GM21526 (cell line): Measurements from ENCODE around the gene RHOJ.

ENCODE experiments used
- ATAC-seq: cut with Tn5 transposase; IDR thresholded peaks from one replicate; pipeline ENCODE4 v1.9.1; 2021; ENCODE audit warnings: moderate library complexity; ENCODE audit not compliant: unreplicated experiment, low FRiP score

The RHOJ gene

DNA sequence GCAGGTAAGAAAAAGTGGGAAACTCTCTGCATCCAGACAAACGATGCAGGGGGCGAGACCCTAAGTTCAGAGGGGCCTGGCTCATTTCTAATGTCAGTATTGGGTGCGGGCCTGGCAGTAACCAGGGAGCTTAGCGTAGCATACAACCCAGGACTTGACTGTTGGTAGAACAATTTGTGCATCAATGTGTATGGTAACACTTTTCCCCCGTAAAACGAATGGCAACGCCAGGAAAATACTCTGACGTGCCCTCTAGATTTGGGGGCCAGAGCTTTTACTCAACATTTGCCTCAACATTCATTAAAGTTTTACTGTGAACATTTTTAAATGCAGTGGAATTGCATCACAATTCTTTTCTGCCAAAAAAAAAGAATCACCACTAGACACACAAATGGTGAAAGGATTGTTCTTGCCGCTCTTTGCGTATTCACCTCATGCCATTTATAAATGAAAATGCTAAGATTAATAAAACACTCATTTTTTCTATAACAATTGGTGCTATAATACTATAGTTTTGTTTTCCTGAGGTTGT is 867 bp downstream of the RHOJ start:
- no peak for ATAC-seq

DNA sequence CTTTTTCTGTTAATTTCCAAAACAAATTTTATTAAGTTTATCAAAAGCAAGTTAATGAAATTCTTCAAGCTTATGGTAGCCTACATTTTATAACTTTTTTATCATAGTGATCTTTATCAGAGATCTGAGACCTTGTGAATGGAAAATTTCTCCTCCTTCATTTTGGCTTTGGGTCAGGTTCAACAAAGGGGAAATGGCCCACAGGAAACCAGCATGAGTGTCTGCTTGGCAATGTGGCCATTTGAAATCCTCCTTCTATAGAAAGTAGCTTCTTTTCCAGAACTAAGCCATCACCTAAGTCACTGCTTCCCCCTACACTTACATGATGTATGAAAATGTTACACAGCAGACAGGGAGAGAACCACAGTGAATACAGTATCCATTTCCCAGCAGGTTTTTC is 1.6 kb downstream of the RHOJ start:
- no peak for ATAC-seq

GRCh38 chr14:63209160-63209559 is 4.9 kb downstream of the RHOJ start:
- no peak for ATAC-seq

DNA sequence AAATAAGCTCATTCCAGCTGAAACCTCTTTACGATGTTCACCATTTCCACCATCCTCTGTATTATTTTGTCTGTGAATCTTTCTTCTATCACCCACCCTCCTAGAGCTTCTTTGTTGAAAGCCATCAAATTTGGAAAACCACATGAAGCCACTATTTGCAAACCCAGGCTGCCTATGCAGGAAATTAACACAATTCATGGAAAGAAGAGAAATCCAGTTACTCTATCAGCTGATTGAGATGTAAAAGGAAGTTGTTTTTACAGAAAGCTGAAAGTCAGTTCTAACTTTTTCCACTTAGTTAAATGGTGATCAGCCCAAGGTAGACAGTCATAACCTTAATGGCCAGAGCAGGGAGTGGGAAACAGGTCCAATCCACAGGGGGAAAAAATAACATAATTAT is 6.6 kb downstream of the RHOJ start:
- ATAC-seq, result no peak

DNA sequence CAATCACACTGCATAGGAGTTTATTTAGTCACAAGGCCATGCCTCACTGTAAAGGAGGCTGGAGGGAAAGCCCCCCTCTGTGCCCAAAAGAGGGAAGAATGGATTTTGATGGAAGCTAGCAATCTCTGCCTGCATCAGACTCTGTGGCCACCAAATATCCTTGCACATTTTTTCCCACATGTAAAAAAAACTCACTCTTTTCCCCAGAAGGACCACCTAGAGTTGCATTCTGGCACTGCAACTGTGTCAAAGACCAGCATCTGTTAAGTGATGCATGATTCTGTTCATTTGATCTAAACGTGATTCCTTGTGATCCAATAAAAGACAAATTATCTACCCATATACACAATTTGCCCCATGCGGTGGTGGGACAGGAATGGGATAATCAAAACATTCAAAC is 8.0 kb downstream of the RHOJ start:
- no peak for ATAC-seq

DNA sequence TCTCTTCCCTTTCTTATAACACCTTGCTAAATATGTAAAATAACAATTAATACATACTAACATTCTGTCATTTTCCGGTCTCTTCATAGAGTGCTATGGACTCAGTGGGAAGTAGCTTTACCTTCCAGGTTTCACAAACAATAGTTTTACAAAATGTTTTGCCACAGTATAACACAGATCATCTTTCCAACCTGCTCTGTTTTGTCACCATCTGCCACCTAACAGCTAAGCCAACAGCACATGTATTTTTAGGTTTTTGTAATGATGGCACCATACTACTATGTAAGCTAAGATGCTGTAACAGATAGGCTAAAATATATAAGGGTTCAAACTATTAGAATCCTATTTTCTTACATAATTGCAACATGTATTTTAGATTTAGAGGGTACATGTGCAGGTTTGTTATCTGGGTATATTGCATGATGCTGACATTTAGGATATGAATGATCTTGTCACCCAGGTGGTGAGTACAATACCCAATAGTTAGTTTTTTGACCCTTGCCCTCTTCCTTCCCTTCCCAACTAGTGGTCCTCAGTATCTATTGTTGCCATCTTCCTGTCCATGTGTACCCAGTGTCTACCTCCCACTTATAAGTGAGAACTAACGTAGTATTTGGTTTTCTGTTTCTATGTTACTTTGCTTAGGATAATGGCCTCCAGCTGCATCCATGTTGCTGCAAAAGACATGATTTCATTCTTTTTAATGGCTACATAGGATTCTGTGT is 8.7 kb downstream of the RHOJ start:
- no peak for ATAC-seq

GRCh38 chr14:63214417-63215196 is 10.4 kb downstream of the RHOJ start:
- ATAC-seq, result no peak

DNA sequence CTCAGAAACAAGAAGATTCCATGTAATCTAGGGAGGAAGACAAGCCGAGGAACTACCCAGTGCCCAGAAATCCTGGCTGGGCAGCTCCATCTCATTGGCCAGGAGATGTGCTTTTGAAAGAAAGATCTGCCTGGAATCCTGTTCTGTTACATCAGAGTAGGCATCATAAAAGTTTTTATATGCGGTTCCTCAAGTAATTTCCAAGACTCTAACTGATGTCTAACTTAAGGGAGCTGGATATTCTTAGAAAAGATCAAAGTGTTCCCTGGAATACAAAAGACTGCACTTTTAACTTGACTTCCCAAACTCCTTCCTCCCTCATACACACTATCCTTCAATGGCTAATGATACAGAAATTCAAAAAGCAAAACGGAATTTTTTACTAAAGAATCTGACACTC is 16.3 kb downstream of the RHOJ start:
- no peak for ATAC-seq

- ATAC-seq, result no peak
Observed at GRCh38 chr14:63223596-63223995, 19.4 kb downstream of the RHOJ start.

DNA sequence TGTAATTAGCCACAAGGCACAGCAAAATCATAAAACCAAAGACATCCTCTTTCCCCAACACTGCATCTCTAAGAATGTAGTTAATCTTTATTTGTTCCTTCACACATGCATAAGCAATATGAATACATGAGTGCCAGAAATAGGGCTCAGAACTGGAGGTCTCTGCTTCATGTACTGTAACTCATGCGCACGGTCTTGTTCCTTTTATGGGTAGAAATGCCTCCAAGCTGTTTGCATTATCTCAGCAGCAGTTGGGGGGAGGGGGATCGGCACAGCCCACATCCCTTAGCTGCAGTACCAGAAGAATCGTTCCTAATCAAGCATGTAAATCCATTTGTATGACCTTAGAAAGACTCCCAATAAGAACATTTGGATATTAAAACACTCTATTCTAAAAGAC is 20.0 kb downstream of the RHOJ start:
- no peak for ATAC-seq

DNA sequence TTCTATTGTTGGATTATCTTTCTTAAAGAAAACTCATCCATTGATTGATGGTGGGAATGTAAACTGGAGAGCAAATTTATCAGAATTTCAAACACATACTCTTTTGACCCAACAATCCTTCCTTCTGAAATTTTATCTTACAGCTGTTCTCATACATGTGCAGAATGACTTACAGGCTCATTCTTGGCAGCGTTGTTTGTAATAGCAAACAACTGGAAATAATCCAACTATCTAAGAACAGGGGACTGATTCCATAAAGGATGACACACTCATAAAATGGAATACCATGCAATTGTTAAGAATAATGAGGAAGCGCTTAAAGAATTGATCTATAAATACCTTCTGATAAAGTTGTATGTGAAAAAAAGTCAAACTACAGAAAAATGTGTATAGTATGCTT is 24.0 kb downstream of the RHOJ start:
- no peak for ATAC-seq

DNA sequence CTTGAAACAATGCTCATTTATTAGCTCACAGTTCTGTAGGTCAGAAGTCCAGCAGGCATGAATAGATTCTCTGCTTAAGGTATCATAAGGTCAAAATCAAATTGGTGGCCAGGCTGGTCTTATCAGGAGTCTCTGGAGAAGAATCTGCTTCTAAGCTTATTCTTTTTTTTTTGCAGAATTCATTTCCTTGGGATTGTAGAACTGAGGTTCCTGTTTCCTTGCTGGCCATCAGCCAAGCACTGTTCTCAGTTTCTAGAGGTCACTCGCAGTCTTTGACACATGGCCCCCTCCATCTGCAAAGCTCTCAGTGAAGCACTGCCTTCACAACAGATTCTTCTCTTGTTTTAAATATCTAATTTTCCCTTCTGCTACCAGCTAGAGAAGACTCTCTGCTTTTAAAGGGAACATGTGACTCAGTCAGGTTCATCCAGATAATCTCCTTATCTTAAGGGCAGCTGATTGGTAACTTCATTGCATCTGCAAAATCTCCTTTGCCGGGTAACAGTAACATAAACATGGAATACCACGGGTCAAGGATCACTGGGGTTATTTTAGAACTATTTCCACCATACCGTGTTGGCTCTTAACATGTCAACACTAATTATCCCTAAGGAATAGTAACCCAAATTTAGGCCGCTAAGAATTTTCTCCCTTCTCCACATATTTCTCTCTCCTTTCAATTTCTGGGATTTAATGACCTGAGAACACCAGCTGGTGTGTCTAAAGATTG is 25.3 kb downstream of the RHOJ start:
- ATAC-seq, result no peak

DNA sequence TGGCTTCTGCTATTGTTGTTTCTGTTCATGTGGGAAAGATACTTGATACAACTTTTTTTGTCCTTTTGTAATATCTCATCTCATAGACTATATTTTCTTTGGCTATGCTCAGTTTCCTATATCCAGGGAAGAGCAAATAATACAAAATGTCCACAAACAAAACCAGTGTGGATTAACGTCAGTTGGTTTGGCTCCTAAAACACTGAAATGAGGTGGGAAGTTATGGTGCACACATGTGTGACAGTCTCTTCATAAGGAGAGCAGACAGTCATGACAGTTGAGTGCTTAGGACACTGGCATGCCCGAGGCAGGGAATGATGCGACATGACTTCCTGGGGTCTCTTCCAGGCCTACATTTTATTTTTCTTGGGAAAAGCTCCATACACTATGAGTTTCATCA is 27.5 kb downstream of the RHOJ start:
- ATAC-seq, result no peak

DNA sequence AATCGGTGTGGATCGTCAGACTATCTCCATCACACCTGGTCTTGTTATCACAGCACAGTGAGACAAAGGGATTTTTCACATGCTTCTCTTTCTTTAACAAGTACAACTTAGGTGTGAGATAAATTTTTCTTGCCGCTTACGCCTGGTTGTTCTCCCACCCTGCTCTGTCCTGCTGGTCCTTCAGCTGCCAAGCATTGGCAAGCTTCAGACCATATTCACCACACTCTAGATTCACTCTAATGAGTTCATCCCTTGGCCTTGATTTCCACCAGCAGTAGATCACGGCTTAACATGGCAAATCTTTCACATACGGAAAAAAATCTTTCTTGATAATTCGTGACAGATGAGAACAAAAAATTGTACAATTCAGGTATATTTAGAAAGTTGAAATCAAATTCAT is 33.5 kb downstream of the RHOJ start:
- ATAC-seq, result no peak

- ATAC-seq, result no peak
Observed at GRCh38 chr14:63240221-63240620, 36.0 kb downstream of the RHOJ start.

GRCh38 chr14:63241096-63241495 is 36.9 kb downstream of the RHOJ start:
- ATAC-seq, result no peak

GRCh38 chr14:63243646-63244045 is 39.4 kb downstream of the RHOJ start:
- ATAC-seq, result no peak

GRCh38 chr14:63245893-63246292 is 41.6 kb downstream of the RHOJ start:
- ATAC-seq, result no peak

DNA sequence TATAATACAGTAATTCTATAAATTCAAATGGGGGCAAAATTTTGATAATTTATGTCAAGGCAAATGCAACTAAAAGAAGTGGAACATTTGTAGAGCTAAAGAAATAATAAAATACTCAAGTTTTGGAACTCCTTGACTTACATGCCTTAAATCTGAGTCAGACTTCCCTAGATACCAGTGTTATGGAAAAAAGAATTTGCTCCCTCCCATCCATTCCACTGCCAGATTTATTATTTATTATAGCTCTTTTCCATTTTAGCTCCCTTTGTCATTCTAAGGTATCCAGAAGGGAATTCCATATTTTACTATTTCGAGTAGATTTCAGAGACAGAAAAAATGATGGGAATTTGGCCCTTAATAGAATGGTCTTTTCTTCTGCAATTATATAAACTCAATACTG is 44.0 kb downstream of the RHOJ start:
- no peak for ATAC-seq

- ATAC-seq, result no peak
Observed at GRCh38 chr14:63249092-63249491, 44.8 kb downstream of the RHOJ start.

DNA sequence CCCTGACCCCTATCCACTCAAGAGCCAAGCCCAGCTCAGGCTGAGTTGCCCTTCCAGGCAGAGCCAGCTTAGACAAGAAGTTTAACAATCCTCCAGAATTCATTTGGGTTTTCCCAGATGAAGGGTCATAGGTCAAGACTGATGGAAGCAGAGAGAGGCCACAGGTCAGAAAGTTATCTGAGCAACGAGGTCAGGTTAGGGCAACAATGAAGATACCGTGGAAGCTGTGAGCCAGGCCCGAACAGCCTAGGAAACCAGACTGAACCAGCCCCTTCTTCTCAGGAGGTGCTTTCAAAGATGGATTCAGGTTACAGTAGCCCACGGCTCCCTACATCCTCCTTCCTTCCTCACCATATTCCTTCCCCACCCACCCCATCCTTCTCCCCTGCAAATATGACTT is 53.1 kb downstream of the RHOJ start:
- no peak for ATAC-seq
